ENCODE data around the gene KLRF2.

DNA sequence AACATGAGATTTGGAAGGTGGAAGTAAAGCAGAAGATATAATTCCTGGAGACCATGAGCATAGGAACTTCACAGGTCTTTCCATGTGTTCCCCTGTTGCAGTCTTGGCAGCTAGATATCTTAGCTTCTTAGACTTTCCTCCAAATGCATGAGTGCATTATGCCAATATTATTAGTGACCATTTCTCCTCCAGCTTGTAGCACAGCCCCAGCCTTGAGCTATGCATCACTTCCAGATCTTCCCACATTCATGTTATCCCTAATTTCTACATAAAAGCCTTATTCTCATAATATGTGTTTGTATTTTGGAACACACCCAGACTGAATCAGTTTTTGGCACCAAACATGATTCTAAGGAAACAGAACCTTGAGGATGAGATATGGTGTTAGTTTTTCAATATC, 23.2 kb upstream of the KLRF2 start:
- TF ChIP-seq, protein P1, sequence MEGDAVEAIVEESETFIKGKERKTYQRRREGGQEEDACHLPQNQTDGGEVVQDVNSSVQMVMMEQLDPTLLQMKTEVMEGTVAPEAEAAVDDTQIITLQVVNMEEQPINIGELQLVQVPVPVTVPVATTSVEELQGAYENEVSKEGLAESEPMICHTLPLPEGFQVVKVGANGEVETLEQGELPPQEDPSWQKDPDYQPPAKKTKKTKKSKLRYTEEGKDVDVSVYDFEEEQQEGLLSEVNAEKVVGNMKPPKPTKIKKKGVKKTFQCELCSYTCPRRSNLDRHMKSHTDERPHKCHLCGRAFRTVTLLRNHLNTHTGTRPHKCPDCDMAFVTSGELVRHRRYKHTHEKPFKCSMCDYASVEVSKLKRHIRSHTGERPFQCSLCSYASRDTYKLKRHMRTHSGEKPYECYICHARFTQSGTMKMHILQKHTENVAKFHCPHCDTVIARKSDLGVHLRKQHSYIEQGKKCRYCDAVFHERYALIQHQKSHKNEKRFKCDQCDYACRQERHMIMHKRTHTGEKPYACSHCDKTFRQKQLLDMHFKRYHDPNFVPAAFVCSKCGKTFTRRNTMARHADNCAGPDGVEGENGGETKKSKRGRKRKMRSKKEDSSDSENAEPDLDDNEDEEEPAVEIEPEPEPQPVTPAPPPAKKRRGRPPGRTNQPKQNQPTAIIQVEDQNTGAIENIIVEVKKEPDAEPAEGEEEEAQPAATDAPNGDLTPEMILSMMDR (IDR thresholded peaks at IDR 0.05; ENCODE audit: insufficient read depth, low read depth, low read length): no peak
- TF ChIP-seq EZH2 (IDR thresholded peaks at IDR 0.05; ENCODE audit: insufficient read depth, low read length): no peak
